HepG2 (cell line): ENCODE measurements around the gene GEMIN8. TPM values are rescaled to one million over a fixed set of nuclear protein-coding genes. Genes with fewer than 3 reads are reported as not detected.

Experiments
- ATAC-seq: fragments of 200-7000 bp; cut with Tn5 transposase; 3 replicates; pipeline ENCODE4 v1.9.1; 2020; ENCODE audit warnings: mild to moderate bottlenecking, moderate library complexity
- BruUV-seq: library from RNA; stranded (reverse); fragments of 400-500 nt; replicated peaks from 2 replicates; lab custom pipeline; 2021; lab: Mats Ljungman, UMichigan
- CTCF ChIA-PET: fragments of 300-600 bp; formaldehyde crosslinking; extraction: SDS; loops from one replicate; lab custom pipeline; 2021; ENCODE audit warnings: low total read pairs, inconsistent platforms, low intra/inter-chr PET ratio; lab: Yijun Ruan, JAX
- POLR2A ChIA-PET: fragments of 350-600 bp; sonication (Branson Sonifier 250); formaldehyde crosslinking; loops from one replicate; lab custom pipeline; 2020; ENCODE audit warnings: antibody characterized with exemption, inconsistent platforms; lab: Yijun Ruan, JAX
- DNase-seq: peaks from one replicate; pipeline ENCODE4 v3.0.0-alpha.2; 2015; ENCODE audit warnings: low spot score
- FAIRE-seq: peaks from 3 replicates; lab custom pipeline; 2011; peaks lifted over from hg19 to GRCh38; lab: Jason Lieb, UNC
- H2AFZ ChIP-seq: one replicate; pipeline ENCODE4 v1.6.1; 2011; ENCODE audit warnings: low read length, inconsistent platforms
- H3K27ac ChIP-seq: fragments of 300-600 bp; 3 replicates; pipeline ENCODE4 v1.8.0; 2011; ENCODE audit warnings: mixed run types, mild to moderate bottlenecking, mixed read lengths, low read length, inconsistent platforms; ENCODE audit not compliant: insufficient read depth; ENCODE audit errors: extremely low read length
- H3K27me3 ChIP-seq, 2 experiments: fragments of 200-600 bp in 1 of 2; 2 replicates in 1 of 2; 3 replicates in 1 of 2; pipeline versions ENCODE4 v1.6.0 to v1.8.0; 2011; ENCODE audit warnings: low read length in 2 of 2, mild to moderate bottlenecking in 2 of 2, moderate library complexity in 2 of 2, inconsistent platforms in 1 of 2; ENCODE audit not compliant: insufficient read depth in 2 of 2, control insufficient read depth in 1 of 2
- H3K36me3 ChIP-seq, 2 experiments: fragments of 200-600 bp in 1 of 2; replicated peaks in 1 of 2; 2 replicates in 1 of 2; 3 replicates in 1 of 2; pipeline versions ENCODE4 v1.5.1 to v1.8.0; 2011; ENCODE audit warnings: low read length in 2 of 2, inconsistent platforms in 1 of 2; ENCODE audit not compliant: insufficient read depth in 2 of 2, control insufficient read depth in 1 of 2
- H3K4me1 ChIP-seq: 2 replicates; pipeline ENCODE4 v1.5.1; 2012; ENCODE audit warnings: low read length, inconsistent platforms; ENCODE audit not compliant: insufficient read depth
- H3K4me2 ChIP-seq: 2 replicates; pipeline ENCODE4 v1.6.0; 2011; ENCODE audit warnings: low read depth, low read length, inconsistent platforms
- H3K4me3 ChIP-seq, 3 experiments: fragments of 200-600 bp in 1 of 3; sonication (generic), shearing (Covaris generic) in 1 of 3; replicated peaks in 1 of 3; 2 replicates each; pipeline ENCODE4 v1.5.1; 2011 to 2016; ENCODE audit warnings: low read length in 3 of 3, inconsistent platforms in 2 of 3, low read depth in 2 of 3, mild to moderate bottlenecking in 2 of 3, control low read depth in 1 of 3, mixed read lengths in 1 of 3; ENCODE audit not compliant: insufficient read depth in 1 of 3
- H3K79me2 ChIP-seq: one replicate; pipeline ENCODE4 v1.6.1; 2011; ENCODE audit warnings: low read length, inconsistent platforms; ENCODE audit not compliant: insufficient read depth
- H3K9ac ChIP-seq: 2 replicates; pipeline ENCODE4 v1.6.0; 2011; ENCODE audit warnings: mild to moderate bottlenecking, low read depth, low read length, inconsistent platforms; ENCODE audit not compliant: insufficient read depth
- H3K9me3 ChIP-seq: 2 replicates; pipeline ENCODE4 v1.5.1; 2012; ENCODE audit warnings: mild to moderate bottlenecking, low read length
- H4K20me1 ChIP-seq: 2 replicates; pipeline ENCODE4 v1.6.0; 2011; ENCODE audit warnings: inconsistent platforms, mild to moderate bottlenecking, low read length, moderate library complexity; ENCODE audit not compliant: insufficient read depth
- KLF11 ChIP-seq: IDR thresholded peaks from 2 replicates; pipeline ENCODE4 v1.6.1; 2016; ENCODE audit warnings: missing compliant biosample characterization
- MIER3 ChIP-seq: IDR thresholded peaks from 2 replicates; pipeline ENCODE4 v1.6.1; 2016; ENCODE audit warnings: missing compliant biosample characterization, borderline replicate concordance
- MTF1 ChIP-seq: sonication (generic); formaldehyde crosslinking; IDR thresholded peaks from 2 replicates; pipeline ENCODE4 v1.5.0; 2020; ENCODE audit warnings: missing genetic modification reagents
- MZF1 ChIP-seq: sonication (generic); formaldehyde crosslinking; IDR thresholded peaks from 2 replicates; pipeline ENCODE4 v1.8.1; 2023; ENCODE audit warnings: mild to moderate bottlenecking, missing genetic modification reagents, borderline replicate concordance
- PAF1 ChIP-seq: IDR thresholded peaks from 2 replicates; pipeline ENCODE4 v1.6.1; 2016; ENCODE audit warnings: missing genetic modification reagents, missing compliant biosample characterization
- SETDB1 ChIP-seq: sonication (generic); formaldehyde crosslinking; IDR thresholded peaks from 2 replicates; pipeline ENCODE4 v1.5.1; 2020; ENCODE audit warnings: missing genetic modification reagents, mild to moderate bottlenecking, borderline replicate concordance
- ZFP90 ChIP-seq: sonication (generic); formaldehyde crosslinking; IDR thresholded peaks from 2 replicates; pipeline ENCODE4 v1.8.0; 2022; ENCODE audit warnings: missing genetic modification reagents, mild to moderate bottlenecking, inconsistent platforms, borderline replicate concordance
- ZNF382 ChIP-seq: sonication (generic); formaldehyde crosslinking; IDR thresholded peaks from 2 replicates; pipeline ENCODE4 v1.5.0; 2020; ENCODE audit warnings: missing genetic modification reagents, mild to moderate bottlenecking, borderline replicate concordance
- ZNF782 ChIP-seq: sonication (generic); formaldehyde crosslinking; IDR thresholded peaks from 2 replicates; pipeline ENCODE4 v1.4.0; 2020; ENCODE audit warnings: missing genetic modification reagents, mild to moderate bottlenecking, borderline replicate concordance
- ZSCAN22 ChIP-seq: sonication (generic); formaldehyde crosslinking; IDR thresholded peaks from 2 replicates; pipeline ENCODE4 v1.4.0; 2020; ENCODE audit warnings: mild to moderate bottlenecking, missing genetic modification reagents
- WGBS: methylation state at CpG from one replicate; pipeline ENCODE4 v1.1.6; 2017; ENCODE audit warnings: low lambda C conversion rate; 5-methylcytosine and 5-hydroxymethylcytosine counted together
- in situ Hi-C: cut with HindIII; loops from 2 replicates; pipeline ENCODE4 v1.10.0; 2017; ENCODE audit warnings: low pct_unique_long_range_greater_than_20kb; ENCODE audit not compliant: extremely low pct_ligation_motif_present
- intact Hi-C: fragments of 100-400 bp; cut with micrococcal nuclease; formaldehyde crosslinking; loops from one replicate; pipeline ENCODE4 v1.10.0; 2022; ENCODE audit not compliant: unreplicated experiment
- polyA plus RNA-seq, 8 experiments: library from polyadenylated mRNA; depleted of rRNA in 3 of 8; stranded (reverse) in 7 of 8; unstranded in 1 of 8; fragments of >200 nt; fragmentation: Illumina TruSeq in 4 of 8; extraction: Trizol in 4 of 8; gene quantifications; 2 replicates each; pipeline versions ENCODE4 v1.2.1 to v1.2.3, GENCODE V29; 2011 to 2016; ENCODE audit warnings: low read depth in 4 of 8, missing spikeins in 1 of 8, mixed read lengths in 1 of 8; ENCODE audit not compliant: insufficient read depth in 1 of 8
- total RNA-seq, 5 experiments: library from RNA; depleted of rRNA; stranded (reverse); fragments of >200 nt; fragmentation: Illumina TruSeq; extraction: Trizol; gene quantifications; 2 replicates each; pipeline ENCODE4 v1.2.3, GENCODE V29; 2016; ENCODE audit warnings: low read depth in 1 of 5
- TF ChIP-seq, protein P1 (sequence below): sonication (generic); formaldehyde crosslinking; conservative IDR thresholded peaks from 2 replicates; pipeline ENCODE4 v1.8.0; 2022; ENCODE audit warnings: missing genetic modification reagents
- TF ChIP-seq, protein P2 (sequence below): sonication (generic); formaldehyde crosslinking; IDR thresholded peaks from 2 replicates; pipeline ENCODE4 v1.4.0; 2020; ENCODE audit warnings: missing genetic modification reagents
- TF ChIP-seq, protein P3 (sequence below): sonication (generic); formaldehyde crosslinking; IDR thresholded peaks from 2 replicates; pipeline ENCODE4 v1.4.0; 2020; ENCODE audit warnings: mild to moderate bottlenecking, missing genetic modification reagents

GEMIN8 gene
- total and polyA plus RNA-seq, 2 of the 13 experiments (the other 11 are each of a cell fraction or from before 2014, with no cell fraction given): 9.7 to 23.7 TPM

DNA sequence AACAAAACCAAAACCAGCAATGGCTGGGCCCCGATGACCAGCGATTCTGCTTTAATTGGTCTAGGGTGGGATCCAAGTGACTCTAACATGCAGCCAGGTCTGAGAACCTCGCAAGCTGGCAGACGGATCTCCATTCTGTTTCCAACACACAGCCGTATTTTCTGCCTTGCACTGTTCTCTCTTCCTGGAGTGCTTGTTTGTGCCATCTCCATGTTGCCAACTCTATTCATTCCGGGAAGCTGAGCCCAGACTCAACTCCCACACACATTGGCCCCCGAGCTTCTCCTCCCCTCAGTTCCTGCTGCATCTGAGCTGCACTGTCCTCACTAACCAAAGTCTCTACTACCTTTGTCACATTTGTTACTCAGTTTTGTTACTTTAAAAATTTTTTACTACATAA is 35.6 kb downstream of the GEMIN8 start:
- Histone ChIP-seq H2AFZ (no peak overlapping the region), H3K79me2 (no peaks in the 10 kb centered on the region), H3K27me3 (no peaks in the 10 kb centered on the region), H3K36me3 (no peaks in the 10 kb centered on the region), H3K4me3 (no peak overlapping the region), H3K4me1 (no peaks in the 10 kb centered on the region), H4K20me1 (no peaks in the 10 kb centered on the region), H3K27ac (no peak overlapping the region), H3K9me3 (no peaks in the 10 kb centered on the region), H3K4me2 (no peak overlapping the region), H3K9ac (no peak overlapping the region)
- TF ChIP-seq MTF1: no peak
- TF ChIP-seq KLF11: no peak
- TF ChIP-seq MZF1: no peak
- no peak for TF ChIP-seq ZNF782 (CRISPR knock-in tag)
- no peak for TF ChIP-seq SETDB1
- TF ChIP-seq, protein P1, sequence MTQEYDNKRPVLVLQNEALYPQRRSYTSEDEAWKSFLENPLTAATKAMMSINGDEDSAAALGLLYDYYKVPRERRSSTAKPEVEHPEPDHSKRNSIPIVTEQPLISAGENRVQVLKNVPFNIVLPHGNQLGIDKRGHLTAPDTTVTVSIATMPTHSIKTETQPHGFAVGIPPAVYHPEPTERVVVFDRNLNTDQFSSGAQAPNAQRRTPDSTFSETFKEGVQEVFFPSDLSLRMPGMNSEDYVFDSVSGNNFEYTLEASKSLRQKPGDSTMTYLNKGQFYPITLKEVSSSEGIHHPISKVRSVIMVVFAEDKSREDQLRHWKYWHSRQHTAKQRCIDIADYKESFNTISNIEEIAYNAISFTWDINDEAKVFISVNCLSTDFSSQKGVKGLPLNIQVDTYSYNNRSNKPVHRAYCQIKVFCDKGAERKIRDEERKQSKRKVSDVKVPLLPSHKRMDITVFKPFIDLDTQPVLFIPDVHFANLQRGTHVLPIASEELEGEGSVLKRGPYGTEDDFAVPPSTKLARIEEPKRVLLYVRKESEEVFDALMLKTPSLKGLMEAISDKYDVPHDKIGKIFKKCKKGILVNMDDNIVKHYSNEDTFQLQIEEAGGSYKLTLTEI (CRISPR knock-in tag): no peak
- TF ChIP-seq, protein P2, sequence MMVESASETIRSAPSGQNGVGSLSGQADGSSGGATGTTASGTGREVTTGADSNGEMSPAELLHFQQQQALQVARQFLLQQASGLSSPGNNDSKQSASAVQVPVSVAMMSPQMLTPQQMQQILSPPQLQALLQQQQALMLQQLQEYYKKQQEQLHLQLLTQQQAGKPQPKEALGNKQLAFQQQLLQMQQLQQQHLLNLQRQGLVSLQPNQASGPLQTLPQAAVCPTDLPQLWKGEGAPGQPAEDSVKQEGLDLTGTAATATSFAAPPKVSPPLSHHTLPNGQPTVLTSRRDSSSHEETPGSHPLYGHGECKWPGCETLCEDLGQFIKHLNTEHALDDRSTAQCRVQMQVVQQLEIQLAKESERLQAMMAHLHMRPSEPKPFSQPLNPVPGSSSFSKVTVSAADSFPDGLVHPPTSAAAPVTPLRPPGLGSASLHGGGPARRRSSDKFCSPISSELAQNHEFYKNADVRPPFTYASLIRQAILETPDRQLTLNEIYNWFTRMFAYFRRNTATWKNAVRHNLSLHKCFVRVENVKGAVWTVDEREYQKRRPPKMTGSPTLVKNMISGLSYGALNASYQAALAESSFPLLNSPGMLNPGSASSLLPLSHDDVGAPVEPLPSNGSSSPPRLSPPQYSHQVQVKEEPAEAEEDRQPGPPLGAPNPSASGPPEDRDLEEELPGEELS (CRISPR knock-in tag): no peak
- no peak for TF ChIP-seq ZFP90 (CRISPR knock-in tag)
- TF ChIP-seq, protein P3, sequence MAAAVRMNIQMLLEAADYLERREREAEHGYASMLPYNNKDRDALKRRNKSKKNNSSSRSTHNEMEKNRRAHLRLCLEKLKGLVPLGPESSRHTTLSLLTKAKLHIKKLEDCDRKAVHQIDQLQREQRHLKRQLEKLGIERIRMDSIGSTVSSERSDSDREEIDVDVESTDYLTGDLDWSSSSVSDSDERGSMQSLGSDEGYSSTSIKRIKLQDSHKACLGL (CRISPR knock-in tag): no peak
- no peak for TF ChIP-seq MIER3 (CRISPR knock-in tag)
- no peak for TF ChIP-seq PAF1 (CRISPR knock-in tag)
- TF ChIP-seq ZSCAN22: no peak
- no peak for TF ChIP-seq ZNF382 (CRISPR knock-in tag)
- FAIRE-seq (no peak), ATAC-seq (no peak), DNase-seq (no peak)
- intact Hi-C loops: no loop called here
- ChIA-PET CTCF (no interaction called here), POLR2A (no interaction called here)
- in situ Hi-C loops: no loop called here
- BruUV-seq: no TSS peak
- 68% methylated on average over 2 of the region's 7 CpGs for WGBS
